DMS153 (cell line): ENCODE data around the gene PHYHIPL.

ENCODE experiments used
- DNase-seq: peaks from one replicate; lab custom pipeline; 2025; lab: John Stamatoyannopoulos, UW

PHYHIPL gene

GRCh38 chr10:59176241-59177030 is at the start of gene PHYHIPL:
PHYHIPL (plus strand) TSS chr10:59176643; CDS start chr10:59176854, 211 bp downstream.
- peak; percentile 68 for DNase-seq

DNA sequence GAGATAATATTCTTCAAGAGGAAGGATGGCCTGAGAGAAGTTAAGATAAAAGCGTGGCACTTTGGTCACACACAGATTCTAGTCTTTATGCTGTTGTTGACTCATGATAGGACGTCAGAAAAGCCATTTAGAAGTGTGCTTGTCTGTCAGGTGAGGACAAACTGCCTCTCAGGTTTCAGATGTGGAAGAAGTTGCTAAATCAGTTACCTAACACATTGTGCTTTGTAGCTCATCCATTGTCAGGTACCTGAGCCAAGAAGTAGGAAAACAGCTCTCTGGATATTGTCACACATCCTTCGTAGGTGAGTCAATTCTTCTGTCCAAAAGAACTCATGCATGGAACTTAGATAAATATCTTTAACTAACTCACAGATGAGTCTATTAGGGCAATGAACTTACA is 49.5 kb upstream of the PHYHIPL start:
- DNase-seq = no peak

DNA sequence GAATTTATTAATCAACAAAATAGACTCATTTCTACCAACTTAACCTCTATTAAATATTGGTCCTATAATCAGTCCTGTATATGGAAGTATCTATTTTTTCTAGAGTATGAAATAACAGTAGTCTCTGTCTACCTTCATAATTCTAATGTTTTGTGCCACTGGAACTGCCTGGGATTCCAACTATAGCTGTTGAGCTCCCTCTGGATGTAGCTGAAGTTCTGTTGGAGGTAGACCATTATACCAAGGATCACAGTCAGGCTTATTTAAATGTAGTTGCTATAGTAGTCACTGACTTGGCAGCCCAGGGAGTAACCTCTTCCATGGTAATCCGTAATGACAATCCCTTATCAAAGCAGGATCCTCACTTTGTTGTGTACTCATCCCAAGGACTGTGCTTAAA is 48.5 kb upstream of the PHYHIPL start:
- DNase-seq = no peak

DNA sequence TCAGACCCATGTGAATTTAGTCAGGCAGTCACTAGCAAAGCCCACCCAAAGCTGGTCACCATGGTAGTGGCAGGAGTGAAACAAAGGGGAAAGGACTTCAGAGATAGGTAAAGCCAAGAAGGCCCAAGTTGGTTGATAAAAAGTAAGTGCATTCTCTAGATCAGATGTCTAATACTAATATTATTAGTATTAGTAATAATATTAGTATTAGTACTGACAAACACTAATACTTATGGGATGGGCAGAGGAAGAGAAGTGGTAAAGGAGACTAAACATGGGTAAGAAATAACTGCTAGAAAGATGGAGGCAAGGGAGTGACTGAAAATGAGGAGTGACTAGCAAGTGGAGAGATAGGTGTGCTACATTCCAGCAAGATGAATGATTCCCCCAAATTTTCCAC is 46.6 kb upstream of the PHYHIPL start:
- no peak for DNase-seq

DNA sequence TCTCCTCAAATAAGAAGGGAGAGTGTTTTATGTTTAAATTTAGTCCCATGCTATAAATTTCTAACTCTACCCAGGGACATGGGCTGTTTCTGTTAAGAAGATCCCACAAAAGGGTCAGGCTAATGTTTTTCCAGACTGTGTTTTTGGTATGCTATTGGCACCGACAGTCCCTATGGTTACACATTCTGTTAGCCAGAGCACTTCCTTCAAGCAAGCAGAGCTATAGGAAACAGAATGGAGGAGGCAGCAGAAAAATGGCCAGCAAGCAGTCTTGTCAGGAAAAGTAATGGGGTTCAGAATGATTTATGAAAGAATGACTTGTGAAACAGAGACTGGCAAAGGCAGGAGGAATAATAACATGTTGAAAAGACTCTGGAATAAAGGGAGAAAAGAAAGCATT is 44.8 kb upstream of the PHYHIPL start:
- DNase-seq = no peak

GRCh38 chr10:59133841-59134593 is 42.4 kb upstream of the PHYHIPL start:
- DNase-seq = no peak

- no peak for DNase-seq
Observed at GRCh38 chr10:59134785-59135184, 41.7 kb upstream of the PHYHIPL start.

GRCh38 chr10:59135275-59135674 is 41.2 kb upstream of the PHYHIPL start:
- DNase-seq = no peak

- no peak for DNase-seq
Observed at GRCh38 chr10:59138052-59138451, 38.4 kb upstream of the PHYHIPL start.

GRCh38 chr10:59143544-59143943 is 32.9 kb upstream of the PHYHIPL start:
- DNase-seq = no peak

DNA sequence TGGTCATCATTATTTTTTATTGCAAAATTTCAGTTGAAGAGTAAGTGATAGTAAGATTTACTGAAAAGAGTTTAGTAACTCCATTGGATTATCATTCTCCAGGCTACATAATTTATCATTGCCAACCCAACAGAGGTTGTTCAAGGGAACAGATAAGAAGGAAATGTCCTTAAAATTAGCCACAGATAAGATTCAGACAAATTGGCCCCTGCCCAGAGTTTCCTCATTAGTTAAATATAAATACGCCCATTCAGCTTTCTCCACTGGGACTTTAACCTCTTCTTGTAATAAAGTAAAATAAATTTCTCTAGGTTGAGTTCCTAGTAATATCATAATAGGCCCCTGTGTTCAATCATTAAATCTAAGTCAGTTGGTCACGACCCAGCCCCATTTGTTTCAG is 27.7 kb upstream of the PHYHIPL start:
- DNase-seq = no peak

DNA sequence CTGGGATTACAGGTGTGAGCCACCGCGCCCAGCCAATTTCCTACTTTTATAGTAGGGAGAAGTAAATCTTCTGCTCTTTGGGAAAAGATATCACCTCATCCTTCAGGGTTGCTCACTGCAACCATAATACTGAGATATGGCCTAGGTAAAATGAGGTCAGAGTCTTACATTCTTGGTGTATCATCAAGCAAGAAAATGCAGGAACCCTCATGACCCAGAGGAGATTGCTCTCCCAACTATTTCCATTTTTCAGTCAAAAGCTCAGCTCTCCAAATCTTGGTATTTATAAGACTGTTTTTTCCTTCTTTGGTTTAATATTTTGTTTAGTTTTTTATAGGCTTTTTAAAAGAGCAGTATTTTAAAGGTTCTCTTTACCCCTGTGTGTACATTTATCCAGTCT is 20.9 kb upstream of the PHYHIPL start:
- DNase-seq = no peak

- DNase-seq = no peak
Observed at GRCh38 chr10:59167512-59167911, 8.9 kb upstream of the PHYHIPL start.

GRCh38 chr10:59172567-59172966 is 3.9 kb upstream of the PHYHIPL start:
- DNase-seq = no peak

DNA sequence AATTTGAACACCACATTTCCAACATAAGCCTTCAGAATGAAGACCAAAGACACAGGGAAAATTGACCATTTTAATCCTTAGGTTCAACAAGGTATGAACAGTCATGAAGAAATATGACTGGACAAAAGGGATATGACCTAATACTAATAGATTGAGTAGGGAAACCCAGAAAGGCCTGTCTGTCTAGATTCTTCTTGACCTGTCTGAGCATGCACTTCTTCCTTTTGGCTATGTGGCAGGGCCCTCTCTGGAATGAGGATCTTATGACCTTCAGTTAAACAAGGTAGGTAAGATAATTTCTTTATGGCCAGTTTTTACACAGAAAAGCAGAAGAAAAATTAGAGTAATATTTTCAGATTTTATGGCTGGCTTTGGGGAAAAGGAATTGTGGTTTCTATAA is 3.0 kb upstream of the PHYHIPL start:
- DNase-seq = no peak

- peak; percentile 57 for DNase-seq
Observed at GRCh38 chr10:59175538-59176240, 754 bp upstream of the PHYHIPL start.

DNA sequence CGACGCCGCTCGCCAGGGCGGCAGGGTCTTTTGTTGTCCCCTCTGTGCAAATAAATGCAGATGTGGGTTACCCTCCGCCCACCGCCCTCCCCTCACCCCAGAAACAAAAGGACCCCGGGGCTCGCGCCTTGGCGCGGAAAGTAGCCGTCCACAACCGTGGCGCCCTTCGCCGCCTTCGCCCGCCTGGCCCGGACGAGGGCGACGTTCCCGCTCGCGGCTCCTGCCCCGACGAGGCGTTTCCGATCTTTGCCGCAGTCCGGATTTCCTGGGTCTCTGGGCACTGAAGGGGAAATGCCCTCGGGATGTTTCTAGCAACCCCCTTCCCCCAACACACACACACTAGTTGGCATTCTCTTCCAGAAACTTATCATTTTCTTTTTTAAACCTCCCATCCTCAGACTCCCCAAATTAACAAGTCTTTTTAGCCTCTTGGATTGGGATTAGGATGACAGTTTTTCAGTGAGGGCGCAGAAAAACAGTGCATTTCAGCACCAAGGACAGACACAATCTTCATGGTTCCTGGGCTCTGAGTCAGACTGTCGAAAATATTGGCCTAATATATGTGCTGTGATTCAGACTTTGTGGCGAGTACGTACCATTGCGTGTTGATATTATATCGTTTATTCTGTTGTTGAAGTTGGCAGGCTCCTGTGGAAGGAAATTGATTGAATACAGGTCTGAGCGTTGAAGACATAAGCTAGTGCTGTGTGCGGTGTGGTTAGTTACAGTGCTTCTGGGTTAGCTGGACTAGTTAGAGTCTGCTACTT is 771 bp downstream of the PHYHIPL start:
- DNase-seq = peak; percentile 42

DNA sequence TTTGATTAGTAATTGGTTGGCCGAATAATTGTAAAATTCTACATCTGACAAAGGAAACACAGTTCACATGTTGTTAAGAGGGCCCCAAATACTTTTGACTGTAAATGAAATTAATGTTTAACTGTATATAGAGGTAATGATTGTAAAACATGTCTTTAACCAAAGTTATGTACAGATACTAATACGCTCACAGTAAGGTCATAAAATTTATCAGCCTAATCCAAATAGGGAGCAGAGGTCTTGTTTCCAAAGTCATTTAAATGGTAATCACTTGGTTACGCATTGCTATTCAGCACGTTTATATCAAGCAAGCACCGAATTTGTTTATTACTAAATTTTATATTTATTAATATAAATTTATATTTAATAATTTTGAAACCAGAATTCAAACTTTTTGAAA is 1.4 kb downstream of the PHYHIPL start:
- DNase-seq = no peak

DNA sequence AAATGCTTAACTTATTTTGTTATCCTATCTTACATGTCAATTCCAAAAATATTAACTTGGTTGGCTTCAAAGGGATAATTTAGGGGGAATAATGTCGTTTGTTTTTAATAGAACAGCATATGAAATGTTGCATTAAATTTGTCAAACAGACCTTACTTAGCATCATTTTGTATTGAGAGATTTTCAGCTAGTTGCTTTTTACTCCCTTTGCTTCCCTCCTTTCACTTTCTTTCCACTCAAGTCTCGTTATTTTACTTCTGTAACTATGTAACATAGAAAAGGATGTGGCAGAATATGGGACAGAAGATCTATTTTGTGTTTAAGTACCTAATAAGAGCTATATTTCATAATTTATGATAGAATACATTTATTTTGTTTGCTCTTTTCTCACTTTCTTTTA is 2.6 kb downstream of the PHYHIPL start:
- no peak for DNase-seq

DNA sequence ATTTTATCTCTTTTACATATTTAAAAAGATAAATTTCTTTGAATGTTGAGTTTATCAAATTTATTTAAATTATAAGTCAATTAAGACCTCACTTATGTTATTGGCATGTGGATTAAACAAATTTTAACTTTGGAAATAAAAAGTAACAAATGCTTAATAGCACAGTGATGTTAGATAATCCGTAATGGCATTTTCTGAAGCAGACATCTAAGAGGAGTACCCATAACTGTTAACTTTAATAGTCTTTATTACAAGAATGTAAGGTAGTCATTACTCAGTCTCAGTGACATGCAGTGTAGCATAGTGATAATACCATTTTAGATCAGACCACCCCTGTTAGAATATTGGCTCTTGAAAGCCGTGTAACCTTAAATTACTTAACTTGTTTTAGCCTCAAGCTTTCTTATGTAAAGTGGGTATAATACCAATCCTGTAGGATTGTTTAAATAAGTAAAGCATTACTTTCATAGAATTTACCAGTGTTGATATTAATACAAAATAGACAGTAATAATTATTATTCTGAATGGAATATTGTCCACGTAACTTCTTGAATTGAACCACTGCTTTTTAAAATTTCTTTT is 4.3 kb downstream of the PHYHIPL start:
- no peak for DNase-seq

DNA sequence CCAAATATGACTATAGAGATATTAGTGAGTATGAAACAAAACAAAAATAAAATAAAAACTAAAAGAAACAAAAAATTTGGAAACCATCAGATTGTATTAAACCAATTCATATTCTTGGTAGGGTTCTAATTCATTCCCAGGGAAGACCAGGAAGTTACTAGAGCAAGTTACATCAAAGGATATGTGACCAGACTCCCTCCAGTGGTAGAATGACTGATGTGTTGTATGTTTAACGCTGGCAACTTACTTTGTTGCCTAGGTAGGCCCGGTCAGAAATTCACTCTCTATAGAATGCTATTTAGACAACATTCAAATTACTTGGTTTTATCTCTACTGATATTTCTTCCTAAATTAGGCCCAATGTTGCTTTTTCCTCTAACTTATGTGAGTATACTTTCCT is 5.2 kb downstream of the PHYHIPL start:
- peak; percentile 49 for DNase-seq

- DNase-seq = no peak
Observed at GRCh38 chr10:59190332-59190731, 13.9 kb downstream of the PHYHIPL start.
